ENCODE data around the gene SH3BP2. TPM values are rescaled to one million over a fixed set of nuclear protein-coding genes. Genes with fewer than 3 reads are reported as not detected.

SH3BP2 gene
- total RNA-seq, 5 donors from 2014 or later (not counting 1 experiment from before 2014, with no cell fraction given), result 44.0 to 68.2 (median 49.7) TPM

DNA sequence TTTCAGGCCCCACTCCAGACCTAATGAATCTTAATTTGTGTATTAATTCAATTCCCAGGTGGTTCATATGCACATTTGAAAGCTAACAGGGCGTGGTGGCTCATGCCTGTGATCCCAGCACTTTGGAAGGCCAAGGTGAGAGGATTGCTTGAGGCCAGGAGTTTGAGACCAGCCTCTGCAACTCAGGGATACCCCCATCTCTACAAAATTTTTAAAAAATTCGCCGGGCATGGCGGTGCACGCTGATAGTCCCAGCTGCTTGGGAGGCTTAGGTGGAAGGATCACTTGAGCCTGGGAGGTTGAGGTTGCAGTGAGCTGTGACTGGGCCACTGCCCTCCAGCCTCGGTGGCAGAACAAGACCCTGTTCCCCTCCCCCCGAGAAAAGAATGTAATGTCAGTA, 82.0 kb downstream of the SH3BP2 start:
- H3K36me3 ChIP-seq (ENCODE audit: control insufficient read depth in 2 of 2, extremely low read depth in 1 of 2, insufficient read depth in 1 of 2, low read length in 1 of 2), result peaks cover 12 to 34% of the 10 kb centered on the region in 2 donors
- H3K4me1 ChIP-seq (ENCODE audit: control insufficient read depth in 1 of 2, extremely low read depth in 1 of 2, insufficient read depth in 2 of 2, low read length in 2 of 2), result peaks cover 8 to 11% of the 10 kb centered on the region in 2 experiments
- H3K9me3 Mint-ChIP-seq, result no peaks in the 10 kb centered on the region
- no peaks in the 10 kb centered on the region for H3K27me3 ChIP-seq (replicated peaks in 1 of 2; ENCODE audit: control insufficient read depth in 2 of 2, extremely low read depth in 1 of 2, insufficient read depth in 2 of 2, low read length in 1 of 2)
- H3K4me3 Mint-ChIP-seq, result no peak overlapping the region
- H3K27me3 Mint-ChIP-seq, result no peaks in the 10 kb centered on the region
- H3K4me1 Mint-ChIP-seq, result peaks cover 42 to 66% (median 63%) of the 10 kb centered on the region in 3 donors
- H3K4me3 ChIP-seq (ENCODE audit: control insufficient read depth in 1 of 2, extremely low read depth in 1 of 2, low read length in 1 of 2), result no peak overlapping the region
- no peak overlapping the region for H3K27ac Mint-ChIP-seq
- POLR2A ChIA-PET, result interaction anchor here in 1 of 2 donors (0.7 kb wide), 1 partner anchor 236 kb away, joined by 3 read pairs; no protein-coding TSS in a partner anchor
- no peak for DNase-seq
- no peak overlapping the region for H3K27ac ChIP-seq (ENCODE audit: low read length)
- no CpG with 5 or more reads among the region's 7 CpGs for WGBS (ENCODE audit: insufficient coverage)
- no peak for ATAC-seq (replicated peaks in 1 of 4)
- H3K9me3 ChIP-seq, result no peaks in the 10 kb centered on the region
- CTCF ChIA-PET, result no interaction called here
- H3K36me3 Mint-ChIP-seq, result peaks cover 25% of the 10 kb centered on the region

DNA sequence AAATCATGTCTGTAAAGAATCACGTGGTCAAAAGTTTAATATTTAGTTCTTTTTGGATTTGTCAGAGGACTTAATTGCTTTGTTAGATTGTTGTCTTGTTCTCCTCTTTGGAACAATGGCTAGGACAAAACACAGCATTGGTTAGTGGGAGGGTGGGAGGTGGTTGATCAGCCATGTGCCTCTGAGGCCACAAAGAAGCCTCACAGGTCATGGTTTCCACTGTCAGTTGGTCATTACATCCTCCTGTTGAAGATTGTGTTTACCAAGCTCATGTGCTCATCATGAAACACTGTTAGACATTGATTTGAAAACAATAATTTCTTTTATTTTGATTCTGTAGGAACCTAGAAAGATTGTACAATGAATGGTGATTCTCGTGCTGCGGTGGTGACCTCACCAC, 82.7 kb downstream of the SH3BP2 start:
- WGBS (ENCODE audit: insufficient coverage), result 86% methylated on average over 1 of the region's 3 CpGs
- ChIA-PET CTCF (no interaction called here), POLR2A (interaction anchor here in 1 of 2 donors (0.5 to 0.7 kb wide), 2 partner anchors 89 to 236 kb away, joined by 3 to 4 read pairs; no protein-coding TSS in a partner anchor)
- no peak overlapping the region for H3K27ac ChIP-seq (ENCODE audit: low read length)
- H3K27me3 Mint-ChIP-seq, result no peaks in the 10 kb centered on the region
- no peak for DNase-seq
- peaks cover 8 to 11% of the 10 kb centered on the region in 2 experiments for H3K4me1 ChIP-seq (ENCODE audit: control insufficient read depth in 1 of 2, extremely low read depth in 1 of 2, insufficient read depth in 2 of 2, low read length in 2 of 2)
- H3K36me3 Mint-ChIP-seq, result peaks cover 28% of the 10 kb centered on the region
- H3K27ac Mint-ChIP-seq, result peak overlapping the region in 1 of 2 donors; percentile 55
- H3K4me3 Mint-ChIP-seq, result no peak overlapping the region
- H3K4me1 Mint-ChIP-seq, result peaks cover 35 to 62% (median 56%) of the 10 kb centered on the region in 3 donors
- peaks cover 12 to 38% of the 10 kb centered on the region in 2 donors for H3K36me3 ChIP-seq (ENCODE audit: control insufficient read depth in 2 of 2, extremely low read depth in 1 of 2, insufficient read depth in 1 of 2, low read length in 1 of 2)
- H3K4me3 ChIP-seq (ENCODE audit: control insufficient read depth in 1 of 2, extremely low read depth in 1 of 2, low read length in 1 of 2), result no peak overlapping the region
- no peak for ATAC-seq (replicated peaks in 1 of 4)
- H3K9me3 ChIP-seq, result no peaks in the 10 kb centered on the region
- H3K27me3 ChIP-seq (replicated peaks in 1 of 2; ENCODE audit: control insufficient read depth in 2 of 2, extremely low read depth in 1 of 2, insufficient read depth in 2 of 2, low read length in 1 of 2), result no peaks in the 10 kb centered on the region
- no peaks in the 10 kb centered on the region for H3K9me3 Mint-ChIP-seq

DNA sequence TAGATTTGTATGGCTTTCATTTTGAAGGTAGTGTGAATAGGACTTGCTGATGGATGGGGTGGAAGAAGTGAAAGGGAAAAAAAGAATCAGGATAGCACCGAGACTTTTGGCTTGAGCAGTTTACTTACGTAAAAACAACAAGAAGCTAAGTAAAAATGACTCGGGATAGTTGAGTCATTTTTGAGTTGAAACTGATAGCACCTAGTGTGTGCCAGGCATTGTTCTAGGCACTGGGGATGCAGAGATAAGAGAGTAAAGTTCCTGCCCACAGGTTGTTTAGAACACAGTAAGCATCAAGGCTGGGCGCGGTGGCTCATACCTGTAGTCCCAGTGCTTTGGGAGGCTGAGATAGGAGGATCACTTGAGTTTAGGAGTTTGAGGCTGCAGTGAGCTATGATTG, 85.5 kb downstream of the SH3BP2 start:
- WGBS (ENCODE audit: insufficient coverage), result 87% methylated on average over 5 of the region's 5 CpGs
- ATAC-seq (replicated peaks in 1 of 4) (no peak), DNase-seq (no peak)
- Mint-ChIP-seq H3K36me3 (peaks cover 38% of the 10 kb centered on the region), H3K4me3 (no peak overlapping the region), H3K9me3 (no peaks in the 10 kb centered on the region), H3K27me3 (no peaks in the 10 kb centered on the region), H3K4me1 (peaks cover 14 to 41% (median 35%) of the 10 kb centered on the region in 3 donors), H3K27ac (peak overlapping the region; percentile 60 to 72)
- H3K36me3 ChIP-seq (ENCODE audit: control insufficient read depth in 2 of 2, extremely low read depth in 1 of 2, insufficient read depth in 1 of 2, low read length in 1 of 2), result peaks cover 12 to 49% of the 10 kb centered on the region in 2 donors
- no peaks in the 10 kb centered on the region for H3K9me3 ChIP-seq
- H3K27me3 ChIP-seq (replicated peaks in 1 of 2; ENCODE audit: control insufficient read depth in 2 of 2, extremely low read depth in 1 of 2, insufficient read depth in 2 of 2, low read length in 1 of 2), result no peaks in the 10 kb centered on the region
- POLR2A ChIA-PET, result no interaction called here
- CTCF ChIA-PET, result interaction anchor here in 1 of 2 donors (0.8 kb wide), 1 partner anchor 31 kb away, joined by 3 read pairs; no protein-coding TSS in a partner anchor
- H3K4me1 ChIP-seq (ENCODE audit: control insufficient read depth in 1 of 2, extremely low read depth in 1 of 2, insufficient read depth in 2 of 2, low read length in 2 of 2), result peaks cover 7 to 8% of the 10 kb centered on the region in 2 experiments
- no peak overlapping the region for H3K27ac ChIP-seq (ENCODE audit: low read length)
- no peak overlapping the region for H3K4me3 ChIP-seq (ENCODE audit: control insufficient read depth in 1 of 2, extremely low read depth in 1 of 2, low read length in 1 of 2)

DNA sequence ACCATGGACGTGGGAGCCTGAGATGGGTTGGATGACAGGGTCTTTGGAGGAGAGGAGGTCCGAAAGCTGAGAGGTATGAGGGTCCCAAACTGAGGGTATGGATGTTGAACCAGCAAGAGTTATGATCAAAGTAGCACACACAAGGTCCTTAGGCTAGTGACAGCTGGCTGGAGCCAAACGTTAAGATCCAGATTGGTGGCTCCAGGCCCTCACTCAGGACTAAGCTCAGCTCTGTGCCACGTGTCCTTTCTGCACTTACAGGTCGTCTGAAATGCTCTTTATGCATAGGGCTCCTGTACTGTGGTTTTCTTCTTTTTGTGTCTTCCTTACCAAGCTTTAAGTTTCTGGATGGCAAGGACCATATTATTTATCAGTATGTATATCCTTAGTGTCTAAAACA, 86.1 kb downstream of the SH3BP2 start:
- Histone ChIP-seq H3K36me3 (ENCODE audit: control insufficient read depth in 2 of 2, extremely low read depth in 1 of 2, insufficient read depth in 1 of 2, low read length in 1 of 2) (peaks cover 13 to 51% of the 10 kb centered on the region in 2 donors), H3K27me3 (replicated peaks in 1 of 2; ENCODE audit: control insufficient read depth in 2 of 2, extremely low read depth in 1 of 2, insufficient read depth in 2 of 2, low read length in 1 of 2) (no peaks in the 10 kb centered on the region), H3K27ac (ENCODE audit: low read length) (no peak overlapping the region), H3K4me3 (ENCODE audit: control insufficient read depth in 1 of 2, extremely low read depth in 1 of 2, low read length in 1 of 2) (no peak overlapping the region), H3K9me3 (no peaks in the 10 kb centered on the region), H3K4me1 (ENCODE audit: control insufficient read depth in 1 of 2, extremely low read depth in 1 of 2, insufficient read depth in 2 of 2, low read length in 2 of 2) (peaks cover 4 to 5% of the 10 kb centered on the region in 2 experiments)
- Mint-ChIP-seq H3K36me3 (peaks cover 39% of the 10 kb centered on the region), H3K27ac (peak overlapping the region in 1 of 2 donors; percentile 60), H3K4me3 (no peak overlapping the region), H3K9me3 (no peaks in the 10 kb centered on the region), H3K27me3 (no peaks in the 10 kb centered on the region), H3K4me1 (peaks cover 13 to 38% (median 31%) of the 10 kb centered on the region in 3 donors)
- ChIA-PET CTCF (interaction anchor here in 1 of 2 donors (0.8 kb wide), 1 partner anchor 32 kb away, joined by 3 read pairs; no protein-coding TSS in a partner anchor), POLR2A (no interaction called here)
- no peak for DNase-seq
- WGBS (ENCODE audit: insufficient coverage), result 87% methylated on average over 3 of the region's 5 CpGs
- ATAC-seq (replicated peaks in 1 of 4), result no peak

DNA sequence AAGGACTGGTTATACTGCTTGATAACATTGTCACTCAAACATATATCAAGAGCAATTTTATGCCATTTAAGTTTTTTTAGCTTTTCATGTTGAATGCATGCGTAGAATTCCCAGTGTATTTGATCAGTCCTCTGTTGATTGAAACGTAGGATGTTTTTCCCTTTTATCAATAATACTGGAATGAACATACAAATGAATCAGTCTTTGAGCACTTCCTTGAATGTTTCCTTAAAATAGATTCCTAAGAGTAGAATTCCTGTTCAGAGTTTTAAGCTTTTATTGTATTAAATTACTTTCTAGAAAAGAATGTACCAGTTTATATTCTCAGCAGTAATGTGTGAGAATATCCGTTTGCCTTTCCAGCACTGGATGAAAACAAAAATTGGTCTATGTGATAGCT, 88.5 kb downstream of the SH3BP2 start:
- POLR2A ChIA-PET, result no interaction called here
- no peaks in the 10 kb centered on the region for H3K9me3 Mint-ChIP-seq
- CTCF ChIA-PET, result interaction anchor here in 1 of 2 donors (1.3 kb wide), 1 partner anchor 12 kb away, joined by 3 read pairs; no protein-coding TSS in a partner anchor
- Histone ChIP-seq H3K4me1 (ENCODE audit: control insufficient read depth in 1 of 2, extremely low read depth in 1 of 2, insufficient read depth in 2 of 2, low read length in 2 of 2) (no peaks in the 10 kb centered on the region), H3K4me3 (ENCODE audit: control insufficient read depth in 1 of 2, extremely low read depth in 1 of 2, low read length in 1 of 2) (no peak overlapping the region), H3K9me3 (no peaks in the 10 kb centered on the region), H3K36me3 (ENCODE audit: control insufficient read depth in 2 of 2, extremely low read depth in 1 of 2, insufficient read depth in 1 of 2, low read length in 1 of 2) (peaks cover 20 to 64% of the 10 kb centered on the region in 2 donors), H3K27ac (ENCODE audit: low read length) (no peak overlapping the region), H3K27me3 (replicated peaks in 1 of 2; ENCODE audit: control insufficient read depth in 2 of 2, extremely low read depth in 1 of 2, insufficient read depth in 2 of 2, low read length in 1 of 2) (no peaks in the 10 kb centered on the region)
- no peak for DNase-seq
- peaks cover 51% of the 10 kb centered on the region for H3K36me3 Mint-ChIP-seq
- no peaks in the 10 kb centered on the region for H3K27me3 Mint-ChIP-seq
- WGBS (ENCODE audit: insufficient coverage), result 86% methylated on average over 1 of the region's 3 CpGs
- H3K27ac Mint-ChIP-seq, result no peak overlapping the region
- ATAC-seq (replicated peaks in 1 of 4), result no peak
- H3K4me3 Mint-ChIP-seq, result no peak overlapping the region
- peaks cover 22 to 37% (median 29%) of the 10 kb centered on the region in 3 donors for H3K4me1 Mint-ChIP-seq

DNA sequence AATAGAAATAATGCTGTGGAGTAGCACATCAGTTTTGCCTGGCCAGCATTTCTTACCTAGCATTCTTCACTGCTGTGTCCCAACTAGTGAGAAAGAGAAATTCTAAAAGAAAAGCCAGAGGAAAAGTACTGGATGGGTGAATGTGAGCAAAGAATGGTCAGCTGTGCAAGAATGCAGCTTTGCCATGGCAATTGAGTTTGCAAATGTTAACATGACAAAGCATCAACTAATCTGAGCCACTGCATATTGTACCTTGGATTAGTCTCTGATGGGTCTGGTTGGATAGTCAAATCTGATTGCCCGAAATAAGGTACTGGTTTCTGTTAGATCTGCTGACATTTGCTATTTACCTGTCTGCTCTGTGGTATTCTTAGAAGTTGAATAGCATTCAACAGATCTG, 89.5 kb downstream of the SH3BP2 start:
- Histone ChIP-seq H3K4me3 (ENCODE audit: control insufficient read depth in 1 of 2, extremely low read depth in 1 of 2, low read length in 1 of 2) (no peak overlapping the region), H3K27me3 (replicated peaks in 1 of 2; ENCODE audit: control insufficient read depth in 2 of 2, extremely low read depth in 1 of 2, insufficient read depth in 2 of 2, low read length in 1 of 2) (no peaks in the 10 kb centered on the region), H3K9me3 (no peaks in the 10 kb centered on the region), H3K27ac (ENCODE audit: low read length) (no peak overlapping the region), H3K36me3 (ENCODE audit: control insufficient read depth in 2 of 2, extremely low read depth in 1 of 2, insufficient read depth in 1 of 2, low read length in 1 of 2) (peaks cover 24 to 66% of the 10 kb centered on the region in 2 donors), H3K4me1 (ENCODE audit: control insufficient read depth in 1 of 2, extremely low read depth in 1 of 2, insufficient read depth in 2 of 2, low read length in 2 of 2) (no peaks in the 10 kb centered on the region)
- Mint-ChIP-seq H3K4me3 (no peak overlapping the region), H3K9me3 (no peaks in the 10 kb centered on the region), H3K4me1 (peaks cover 17 to 34% (median 30%) of the 10 kb centered on the region in 3 donors), H3K36me3 (peaks cover 54% of the 10 kb centered on the region), H3K27me3 (no peaks in the 10 kb centered on the region), H3K27ac (no peak overlapping the region)
- DNase-seq, result no peak
- WGBS (ENCODE audit: insufficient coverage), result no CpG with 5 or more reads among the region's 1 CpG
- no peak for ATAC-seq (replicated peaks in 1 of 4)
- POLR2A ChIA-PET, result no interaction called here
- CTCF ChIA-PET, result no interaction called here

All from T-cell (primary cell).